HepG2 (cell line): ENCODE measurements around the gene TAOK3. TPM values are rescaled to one million over a fixed set of nuclear protein-coding genes. Genes with fewer than 3 reads are reported as not detected.

Source experiments
- ARID2 ChIP-seq: sonication (generic); formaldehyde crosslinking; IDR thresholded peaks from 2 replicates; pipeline ENCODE4 v1.8.1; 2022; ENCODE audit warnings: mild to moderate bottlenecking, missing genetic modification reagents, borderline replicate concordance
- CENPT ChIP-seq: sonication (generic); formaldehyde crosslinking; IDR thresholded peaks from 2 replicates; pipeline ENCODE4 v1.8.0; 2022; ENCODE audit warnings: low read depth, mild to moderate bottlenecking, moderate library complexity, missing genetic modification reagents
- ELF4 ChIP-seq: sonication (generic); formaldehyde crosslinking; IDR thresholded peaks from 2 replicates; pipeline ENCODE4 v1.5.0; 2020; ENCODE audit warnings: missing genetic modification reagents, mild to moderate bottlenecking, moderate library complexity, borderline replicate concordance
- GZF1 ChIP-seq: sonication (generic); formaldehyde crosslinking; IDR thresholded peaks from 2 replicates; pipeline ENCODE4 v1.5.1; 2020; ENCODE audit warnings: mild to moderate bottlenecking, missing genetic modification reagents
- KLF12 ChIP-seq: sonication (generic); formaldehyde crosslinking; IDR thresholded peaks from 2 replicates; pipeline ENCODE4 v1.4.0; 2020; ENCODE audit warnings: missing genetic modification reagents, borderline replicate concordance
- KLF13 ChIP-seq: sonication (generic); formaldehyde crosslinking; IDR thresholded peaks from 2 replicates; pipeline ENCODE4 v1.4.0; 2020; ENCODE audit warnings: mild to moderate bottlenecking, missing genetic modification reagents
- NFKB2 ChIP-seq: sonication (generic); formaldehyde crosslinking; IDR thresholded peaks from 2 replicates; pipeline ENCODE4 v1.4.0; 2020; ENCODE audit warnings: missing genetic modification reagents, borderline replicate concordance
- RNF2 ChIP-seq: fragments of 450-650 bp; conservative IDR thresholded peaks from 2 replicates; pipeline ENCODE4 v1.6.1; 2016; ENCODE audit warnings: low read depth
- ZKSCAN1 ChIP-seq: fragments of 150-350 bp; IDR thresholded peaks from 2 replicates; pipeline ENCODE4 v1.6.1; 2014; ENCODE audit warnings: low read length
- ZNF143 ChIP-seq: sonication (generic); formaldehyde crosslinking; IDR thresholded peaks from 2 replicates; pipeline ENCODE4 v1.4.0; 2020; ENCODE audit warnings: missing genetic modification reagents
- ZNF251 ChIP-seq: sonication (generic); formaldehyde crosslinking; IDR thresholded peaks from 2 replicates; pipeline ENCODE4 v1.9.0; 2021; ENCODE audit warnings: mild to moderate bottlenecking, missing genetic modification reagents
- ZNF354B ChIP-seq: sonication (generic); formaldehyde crosslinking; IDR thresholded peaks from 2 replicates; pipeline ENCODE4 v1.8.0; 2022; ENCODE audit warnings: mild to moderate bottlenecking, missing genetic modification reagents
- ZNF747 ChIP-seq: sonication (generic); formaldehyde crosslinking; IDR thresholded peaks from 2 replicates; pipeline ENCODE4 v1.8.1; 2023; ENCODE audit warnings: missing genetic modification reagents, mild to moderate bottlenecking, borderline replicate concordance
- polyA plus RNA-seq, 8 experiments: library from polyadenylated mRNA; depleted of rRNA in 3 of 8; stranded (reverse) in 7 of 8; unstranded in 1 of 8; fragments of >200 nt; fragmentation: Illumina TruSeq in 4 of 8; extraction: Trizol in 4 of 8; gene quantifications; 2 replicates each; pipeline versions ENCODE4 v1.2.1 to v1.2.3, GENCODE V29; 2011 to 2016; ENCODE audit warnings: low read depth in 4 of 8, missing spikeins in 1 of 8, mixed read lengths in 1 of 8; ENCODE audit not compliant: insufficient read depth in 1 of 8
- total RNA-seq, 5 experiments: library from RNA; depleted of rRNA; stranded (reverse); fragments of >200 nt; fragmentation: Illumina TruSeq; extraction: Trizol; gene quantifications; 2 replicates each; pipeline ENCODE4 v1.2.3, GENCODE V29; 2016; ENCODE audit warnings: low read depth in 1 of 5
- TF ChIP-seq, protein P1 (sequence below): sonication (generic); formaldehyde crosslinking; conservative IDR thresholded peaks from 2 replicates; pipeline ENCODE4 v1.4.0; 2020; ENCODE audit warnings: missing genetic modification reagents
- TF ChIP-seq, protein P2 (sequence below), 2 experiments: IDR thresholded peaks; 2 replicates each; pipeline ENCODE4 v1.6.1; 2011 to 2012; ENCODE audit warnings: low read length in 2 of 2, borderline replicate concordance in 1 of 2, low read depth in 1 of 2, mild to moderate bottlenecking in 1 of 2, moderate library complexity in 1 of 2
- TF ChIP-seq, protein P3 (sequence below), 2 experiments: sonication (generic) in 1 of 2; formaldehyde crosslinking in 1 of 2; IDR thresholded peaks; 2 replicates each; pipeline versions ENCODE4 v1.6.1 to v1.9.0; 2014 to 2022; ENCODE audit warnings: antibody characterized with exemption in 1 of 2, borderline replicate concordance in 1 of 2, inconsistent platforms in 1 of 2, low read depth in 1 of 2, missing genetic modification reagents in 1 of 2
- TF ChIP-seq, protein P4 (sequence below): sonication (generic); formaldehyde crosslinking; IDR thresholded peaks from 2 replicates; pipeline ENCODE4 v1.5.1; 2020; ENCODE audit warnings: missing genetic modification reagents, mild to moderate bottlenecking, borderline replicate concordance
- TF ChIP-seq, protein P5 (sequence below): sonication (generic); formaldehyde crosslinking; IDR thresholded peaks from 2 replicates; pipeline ENCODE4 v1.8.1; 2023; ENCODE audit warnings: mild to moderate bottlenecking, missing genetic modification reagents, borderline replicate concordance

The TAOK3 gene
- total and polyA plus RNA-seq, 2 of the 13 experiments (the other 11 are each of a cell fraction or from before 2014, with no cell fraction given), result 10.4 to 12.3 TPM

DNA sequence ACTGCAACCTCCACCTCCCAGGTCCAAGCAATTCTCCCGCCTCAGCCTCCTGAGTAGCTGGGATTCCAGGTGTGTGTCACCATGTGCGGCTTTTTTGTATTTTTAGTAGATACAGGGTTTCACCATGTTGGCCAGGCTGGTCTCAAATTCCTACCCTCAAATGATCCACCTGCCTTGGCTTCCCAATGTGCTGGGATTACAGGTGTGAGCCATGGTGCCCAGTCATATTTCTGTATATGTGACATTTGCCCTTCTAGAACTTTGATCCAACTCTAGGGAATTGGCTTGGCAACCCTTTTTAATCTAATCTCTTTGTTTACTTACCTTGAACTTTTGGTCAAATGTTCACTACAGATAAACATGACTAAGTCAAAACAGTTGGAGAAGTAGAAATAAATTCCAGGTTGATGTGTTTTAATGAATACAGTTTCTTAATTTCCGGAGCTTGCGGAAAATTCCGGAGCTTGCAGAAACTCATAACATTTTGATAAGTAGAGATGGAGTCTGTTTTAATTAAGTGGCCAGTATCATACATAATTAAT lies 248.3 kb downstream of the TAOK3 start (continued):
- TF ChIP-seq, protein P1, sequence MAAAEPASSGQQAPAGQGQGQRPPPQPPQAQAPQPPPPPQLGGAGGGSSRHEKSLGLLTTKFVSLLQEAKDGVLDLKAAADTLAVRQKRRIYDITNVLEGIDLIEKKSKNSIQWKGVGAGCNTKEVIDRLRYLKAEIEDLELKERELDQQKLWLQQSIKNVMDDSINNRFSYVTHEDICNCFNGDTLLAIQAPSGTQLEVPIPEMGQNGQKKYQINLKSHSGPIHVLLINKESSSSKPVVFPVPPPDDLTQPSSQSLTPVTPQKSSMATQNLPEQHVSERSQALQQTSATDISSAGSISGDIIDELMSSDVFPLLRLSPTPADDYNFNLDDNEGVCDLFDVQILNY (CRISPR knock-in tag), result no peak
- TF ChIP-seq CENPT (CRISPR knock-in tag) (no peak), ZKSCAN1 (no peak), ZNF143 (no peak), ARID2 (CRISPR knock-in tag) (no peak), KLF13 (CRISPR knock-in tag) (no peak), ELF4 (no peak), ZNF747 (no peak), ZNF251 (CRISPR knock-in tag) (no peak), ZNF354B (CRISPR knock-in tag) (no peak), RNF2 (peak; percentile 82), NFKB2 (CRISPR knock-in tag) (no peak), GZF1 (CRISPR knock-in tag) (no peak), KLF12 (no peak)
- TF ChIP-seq, protein P2, sequence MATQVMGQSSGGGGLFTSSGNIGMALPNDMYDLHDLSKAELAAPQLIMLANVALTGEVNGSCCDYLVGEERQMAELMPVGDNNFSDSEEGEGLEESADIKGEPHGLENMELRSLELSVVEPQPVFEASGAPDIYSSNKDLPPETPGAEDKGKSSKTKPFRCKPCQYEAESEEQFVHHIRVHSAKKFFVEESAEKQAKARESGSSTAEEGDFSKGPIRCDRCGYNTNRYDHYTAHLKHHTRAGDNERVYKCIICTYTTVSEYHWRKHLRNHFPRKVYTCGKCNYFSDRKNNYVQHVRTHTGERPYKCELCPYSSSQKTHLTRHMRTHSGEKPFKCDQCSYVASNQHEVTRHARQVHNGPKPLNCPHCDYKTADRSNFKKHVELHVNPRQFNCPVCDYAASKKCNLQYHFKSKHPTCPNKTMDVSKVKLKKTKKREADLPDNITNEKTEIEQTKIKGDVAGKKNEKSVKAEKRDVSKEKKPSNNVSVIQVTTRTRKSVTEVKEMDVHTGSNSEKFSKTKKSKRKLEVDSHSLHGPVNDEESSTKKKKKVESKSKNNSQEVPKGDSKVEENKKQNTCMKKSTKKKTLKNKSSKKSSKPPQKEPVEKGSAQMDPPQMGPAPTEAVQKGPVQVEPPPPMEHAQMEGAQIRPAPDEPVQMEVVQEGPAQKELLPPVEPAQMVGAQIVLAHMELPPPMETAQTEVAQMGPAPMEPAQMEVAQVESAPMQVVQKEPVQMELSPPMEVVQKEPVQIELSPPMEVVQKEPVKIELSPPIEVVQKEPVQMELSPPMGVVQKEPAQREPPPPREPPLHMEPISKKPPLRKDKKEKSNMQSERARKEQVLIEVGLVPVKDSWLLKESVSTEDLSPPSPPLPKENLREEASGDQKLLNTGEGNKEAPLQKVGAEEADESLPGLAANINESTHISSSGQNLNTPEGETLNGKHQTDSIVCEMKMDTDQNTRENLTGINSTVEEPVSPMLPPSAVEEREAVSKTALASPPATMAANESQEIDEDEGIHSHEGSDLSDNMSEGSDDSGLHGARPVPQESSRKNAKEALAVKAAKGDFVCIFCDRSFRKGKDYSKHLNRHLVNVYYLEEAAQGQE (IDR thresholded peaks at IDR 0.05; ENCODE audit: borderline replicate concordance in 1 of 2, low read depth in 1 of 2, low read length in 2 of 2), result no peak
- TF ChIP-seq, protein P3, sequence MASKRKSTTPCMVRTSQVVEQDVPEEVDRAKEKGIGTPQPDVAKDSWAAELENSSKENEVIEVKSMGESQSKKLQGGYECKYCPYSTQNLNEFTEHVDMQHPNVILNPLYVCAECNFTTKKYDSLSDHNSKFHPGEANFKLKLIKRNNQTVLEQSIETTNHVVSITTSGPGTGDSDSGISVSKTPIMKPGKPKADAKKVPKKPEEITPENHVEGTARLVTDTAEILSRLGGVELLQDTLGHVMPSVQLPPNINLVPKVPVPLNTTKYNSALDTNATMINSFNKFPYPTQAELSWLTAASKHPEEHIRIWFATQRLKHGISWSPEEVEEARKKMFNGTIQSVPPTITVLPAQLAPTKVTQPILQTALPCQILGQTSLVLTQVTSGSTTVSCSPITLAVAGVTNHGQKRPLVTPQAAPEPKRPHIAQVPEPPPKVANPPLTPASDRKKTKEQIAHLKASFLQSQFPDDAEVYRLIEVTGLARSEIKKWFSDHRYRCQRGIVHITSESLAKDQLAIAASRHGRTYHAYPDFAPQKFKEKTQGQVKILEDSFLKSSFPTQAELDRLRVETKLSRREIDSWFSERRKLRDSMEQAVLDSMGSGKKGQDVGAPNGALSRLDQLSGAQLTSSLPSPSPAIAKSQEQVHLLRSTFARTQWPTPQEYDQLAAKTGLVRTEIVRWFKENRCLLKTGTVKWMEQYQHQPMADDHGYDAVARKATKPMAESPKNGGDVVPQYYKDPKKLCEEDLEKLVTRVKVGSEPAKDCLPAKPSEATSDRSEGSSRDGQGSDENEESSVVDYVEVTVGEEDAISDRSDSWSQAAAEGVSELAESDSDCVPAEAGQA (IDR thresholded peaks at IDR 0.05; ENCODE audit: low read depth), result no peak
- TF ChIP-seq, protein P3 (CRISPR knock-in tag; IDR thresholded peaks at IDR 0.05; ENCODE audit: borderline replicate concordance), result no peak
- TF ChIP-seq, protein P4, sequence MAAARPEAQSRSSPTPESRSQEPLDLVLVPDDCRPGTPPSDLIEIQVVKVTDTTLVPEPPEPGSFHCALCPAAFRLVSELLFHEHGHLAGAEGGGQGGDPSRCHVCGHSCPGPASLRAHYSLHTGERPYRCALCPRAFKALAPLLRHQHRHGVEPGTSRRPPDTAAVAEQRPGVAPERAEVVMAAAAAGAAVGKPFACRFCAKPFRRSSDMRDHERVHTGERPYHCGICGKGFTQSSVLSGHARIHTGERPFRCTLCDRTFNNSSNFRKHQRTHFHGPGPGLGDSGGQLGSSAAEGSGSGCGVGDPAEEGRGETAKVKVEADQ, result no peak
- TF ChIP-seq, protein P5, sequence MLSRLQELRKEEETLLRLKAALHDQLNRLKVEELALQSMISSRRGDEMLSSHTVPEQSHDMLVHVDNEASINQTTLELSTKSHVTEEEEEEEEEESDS (CRISPR knock-in tag), result no peak
